PFSK-1 (cell line): Measurements from ENCODE around the gene IL36RN.

ENCODE experiments used
- FOXP2 ChIP-seq: optimal IDR thresholded peaks from 2 replicates; pipeline ENCODE3; 2011; ENCODE audit warnings: borderline replicate concordance, control low read depth, inconsistent platforms; ENCODE audit not compliant: insufficient read depth; ENCODE audit errors: extremely low read length, extremely low read depth
- POLR2AphosphoS5 ChIP-seq: IDR thresholded peaks from 2 replicates; pipeline ENCODE4 v1.6.1; 2012; ENCODE audit warnings: low read depth, mild to moderate bottlenecking, control low read depth, low read length, moderate library complexity
- SIN3A ChIP-seq: IDR thresholded peaks from 2 replicates; pipeline ENCODE4 v1.6.1; 2012; ENCODE audit warnings: mild to moderate bottlenecking, low read length, moderate library complexity, borderline replicate concordance; ENCODE audit not compliant: insufficient read depth
- TAF1 ChIP-seq: IDR thresholded peaks from 2 replicates; pipeline ENCODE4 v1.6.1; 2012; ENCODE audit warnings: low read length, control low read depth, borderline replicate concordance; ENCODE audit not compliant: insufficient read depth
- TF ChIP-seq, protein P1 (sequence below), 2 experiments: IDR thresholded peaks; 2 replicates each; pipeline versions ENCODE4 v1.6.1 to v1.8.0; 2011 to 2012; ENCODE audit warnings: low read depth in 2 of 2, low read length in 2 of 2, control low read depth in 1 of 2, inconsistent platforms in 1 of 2, mild to moderate bottlenecking in 1 of 2, moderate library complexity in 1 of 2; ENCODE audit not compliant: insufficient read depth in 1 of 2

Gene IL36RN

DNA sequence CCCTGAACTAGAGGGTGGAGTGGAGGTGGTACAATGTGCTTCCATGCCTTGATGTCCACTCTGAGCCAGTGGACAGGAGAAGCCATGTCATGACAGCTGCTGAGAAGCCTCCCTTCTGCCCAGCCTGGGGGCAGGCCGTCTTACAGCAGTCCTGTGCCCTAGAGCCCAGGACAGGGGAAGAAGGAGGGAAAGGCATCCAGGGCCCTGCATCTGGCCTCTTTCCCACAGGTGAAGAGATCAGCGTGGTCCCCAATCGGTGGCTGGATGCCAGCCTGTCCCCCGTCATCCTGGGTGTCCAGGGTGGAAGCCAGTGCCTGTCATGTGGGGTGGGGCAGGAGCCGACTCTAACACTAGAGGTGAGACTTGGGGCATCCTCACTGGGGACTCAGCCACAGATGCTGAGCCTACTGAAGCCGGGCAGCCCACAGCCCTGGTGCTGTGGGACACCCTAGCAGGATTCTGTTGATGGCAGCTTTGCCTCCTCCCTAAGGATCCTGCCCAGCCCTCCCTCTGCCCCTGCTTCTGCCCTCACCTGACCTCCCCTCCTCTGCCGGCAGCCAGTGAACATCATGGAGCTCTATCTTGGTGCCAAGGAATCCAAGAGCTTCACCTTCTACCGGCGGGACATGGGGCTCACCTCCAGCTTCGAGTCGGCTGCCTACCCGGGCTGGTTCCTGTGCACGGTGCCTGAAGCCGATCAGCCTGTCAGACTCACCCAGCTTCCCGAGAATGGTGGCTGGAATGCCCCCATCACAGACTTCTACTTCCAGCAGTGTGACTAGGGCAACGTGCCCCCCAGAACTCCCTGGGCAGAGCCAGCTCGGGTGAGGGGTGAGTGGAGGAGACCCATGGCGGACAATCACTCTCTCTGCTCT, 3.1 kb downstream of the IL36RN start:
- TF ChIP-seq TAF1 (no peak), FOXP2 (no peak), SIN3A (no peak), POLR2AphosphoS5 (no peak)
- TF ChIP-seq, protein P1, sequence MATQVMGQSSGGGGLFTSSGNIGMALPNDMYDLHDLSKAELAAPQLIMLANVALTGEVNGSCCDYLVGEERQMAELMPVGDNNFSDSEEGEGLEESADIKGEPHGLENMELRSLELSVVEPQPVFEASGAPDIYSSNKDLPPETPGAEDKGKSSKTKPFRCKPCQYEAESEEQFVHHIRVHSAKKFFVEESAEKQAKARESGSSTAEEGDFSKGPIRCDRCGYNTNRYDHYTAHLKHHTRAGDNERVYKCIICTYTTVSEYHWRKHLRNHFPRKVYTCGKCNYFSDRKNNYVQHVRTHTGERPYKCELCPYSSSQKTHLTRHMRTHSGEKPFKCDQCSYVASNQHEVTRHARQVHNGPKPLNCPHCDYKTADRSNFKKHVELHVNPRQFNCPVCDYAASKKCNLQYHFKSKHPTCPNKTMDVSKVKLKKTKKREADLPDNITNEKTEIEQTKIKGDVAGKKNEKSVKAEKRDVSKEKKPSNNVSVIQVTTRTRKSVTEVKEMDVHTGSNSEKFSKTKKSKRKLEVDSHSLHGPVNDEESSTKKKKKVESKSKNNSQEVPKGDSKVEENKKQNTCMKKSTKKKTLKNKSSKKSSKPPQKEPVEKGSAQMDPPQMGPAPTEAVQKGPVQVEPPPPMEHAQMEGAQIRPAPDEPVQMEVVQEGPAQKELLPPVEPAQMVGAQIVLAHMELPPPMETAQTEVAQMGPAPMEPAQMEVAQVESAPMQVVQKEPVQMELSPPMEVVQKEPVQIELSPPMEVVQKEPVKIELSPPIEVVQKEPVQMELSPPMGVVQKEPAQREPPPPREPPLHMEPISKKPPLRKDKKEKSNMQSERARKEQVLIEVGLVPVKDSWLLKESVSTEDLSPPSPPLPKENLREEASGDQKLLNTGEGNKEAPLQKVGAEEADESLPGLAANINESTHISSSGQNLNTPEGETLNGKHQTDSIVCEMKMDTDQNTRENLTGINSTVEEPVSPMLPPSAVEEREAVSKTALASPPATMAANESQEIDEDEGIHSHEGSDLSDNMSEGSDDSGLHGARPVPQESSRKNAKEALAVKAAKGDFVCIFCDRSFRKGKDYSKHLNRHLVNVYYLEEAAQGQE (IDR thresholded peaks at IDR 0.05; ENCODE audit: insufficient read depth in 1 of 2, low read depth in 2 of 2, low read length in 2 of 2), result no peak

DNA sequence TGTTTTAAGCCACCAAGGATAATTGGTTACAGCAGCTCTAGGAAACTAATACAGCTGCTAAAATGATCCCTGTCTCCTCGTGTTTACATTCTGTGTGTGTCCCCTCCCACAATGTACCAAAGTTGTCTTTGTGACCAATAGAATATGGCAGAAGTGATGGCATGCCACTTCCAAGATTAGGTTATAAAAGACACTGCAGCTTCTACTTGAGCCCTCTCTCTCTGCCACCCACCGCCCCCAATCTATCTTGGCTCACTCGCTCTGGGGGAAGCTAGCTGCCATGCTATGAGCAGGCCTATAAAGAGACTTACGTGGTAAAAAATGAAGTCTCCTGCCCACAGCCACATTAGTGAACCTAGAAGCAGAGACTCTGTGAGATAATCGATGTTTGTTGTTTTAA, 5.3 kb downstream of the IL36RN start:
- TF ChIP-seq POLR2AphosphoS5 (no peak), SIN3A (no peak)
- TF ChIP-seq, protein P1 (IDR thresholded peaks at IDR 0.05; ENCODE audit: insufficient read depth in 1 of 2, low read depth in 2 of 2, low read length in 2 of 2), result no peak

DNA sequence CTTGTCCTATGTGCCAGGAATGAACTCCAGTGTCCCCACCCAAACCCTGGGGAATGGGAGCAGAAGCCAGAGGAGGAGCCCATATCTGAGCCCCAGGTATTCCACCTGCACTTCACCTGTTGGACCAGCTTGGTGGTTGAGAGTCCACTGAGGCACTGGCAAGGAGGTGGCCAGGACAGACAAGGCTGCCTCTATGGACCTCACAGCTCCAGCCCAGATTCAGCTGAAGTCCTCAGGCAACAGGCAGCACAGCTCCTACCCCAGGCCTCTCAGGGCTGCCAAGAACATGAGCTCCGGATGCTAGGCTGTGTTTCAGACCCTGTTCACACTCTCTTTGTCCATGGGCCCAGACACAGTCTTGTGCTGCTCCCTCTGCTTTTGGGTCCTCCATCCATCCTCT, 5.9 kb downstream of the IL36RN start:
- TF ChIP-seq, protein P1 (IDR thresholded peaks at IDR 0.05; ENCODE audit: insufficient read depth in 1 of 2, low read depth in 2 of 2, low read length in 2 of 2), result no peak
- TF ChIP-seq TAF1 (no peak), FOXP2 (no peak), POLR2AphosphoS5 (no peak), SIN3A (no peak)

DNA sequence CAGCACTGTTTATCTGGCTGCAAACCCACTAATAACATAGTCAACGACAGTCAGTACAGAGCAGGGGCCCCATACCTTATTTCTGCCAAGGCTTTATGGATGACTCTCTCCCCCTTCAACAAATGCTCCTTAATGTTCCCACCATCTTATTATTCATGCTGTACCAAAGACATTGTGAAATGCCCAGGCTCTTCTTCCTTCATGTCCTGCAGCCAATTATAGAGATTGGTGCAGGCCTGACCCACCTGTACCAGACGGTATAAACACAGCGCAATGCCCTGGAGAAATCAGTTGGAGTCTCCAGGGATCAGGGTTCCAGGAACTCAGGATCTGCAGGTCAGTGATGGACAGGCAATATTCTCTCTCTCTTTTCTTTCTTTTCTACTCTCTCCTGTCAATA, 8.7 kb downstream of the IL36RN start, which contains the start of gene IL1F10:
IL1F10 (plus strand) TSS at position 290 of the 400 bp plus-strand sequence. CDS start 4,769 bp downstream, outside the sequence.
- TF ChIP-seq FOXP2 (no peak), TAF1 (no peak), POLR2AphosphoS5 (no peak), SIN3A (no peak)
- TF ChIP-seq, protein P1 (IDR thresholded peaks at IDR 0.05; ENCODE audit: insufficient read depth in 1 of 2, low read depth in 2 of 2, low read length in 2 of 2), result no peak

DNA sequence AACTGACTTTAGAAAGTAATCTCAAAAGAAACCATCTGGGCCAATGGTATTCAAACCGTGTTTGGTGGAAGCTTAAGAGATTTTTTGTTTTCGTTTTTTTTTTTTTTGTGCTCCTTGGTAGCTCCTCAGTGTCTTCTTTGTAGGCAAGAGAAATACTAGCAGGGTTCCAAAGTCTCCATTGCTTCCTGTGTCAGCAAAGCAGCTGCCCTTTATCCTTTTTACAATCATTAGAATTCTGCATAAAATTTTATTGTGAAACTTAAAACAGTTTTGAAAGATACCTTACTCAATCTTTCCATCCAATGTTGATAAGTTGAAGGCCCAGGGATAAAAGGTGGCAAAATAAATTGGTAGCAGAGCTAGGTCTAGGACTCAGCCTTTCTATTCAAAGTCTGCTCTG, 9.3 kb downstream of the IL36RN start:
- TF ChIP-seq POLR2AphosphoS5 (no peak), SIN3A (no peak), FOXP2 (no peak), TAF1 (no peak)
- TF ChIP-seq, protein P1 (IDR thresholded peaks at IDR 0.05; ENCODE audit: insufficient read depth in 1 of 2, low read depth in 2 of 2, low read length in 2 of 2), result no peak
